Choroid plexus epithelial cell (primary cell): ENCODE data around the gene LLCFC1.

Source experiments
- DNase-seq: peaks from one replicate; pipeline ENCODE4 v3.0.0-alpha.2; 2010; ENCODE audit warnings: low read depth
- H3K4me3 ChIP-seq: 2 replicates; pipeline ENCODE4 v1.5.1; 2011; ENCODE audit warnings: low read depth, mild to moderate bottlenecking, control low read depth, low read length, moderate library complexity
- CTCF ChIP-seq: conservative IDR thresholded peaks from 2 replicates; pipeline ENCODE4 v1.5.1; 2011; ENCODE audit warnings: low read depth, mild to moderate bottlenecking, control low read depth, inconsistent platforms, low read length, moderate library complexity

The LLCFC1 gene

GRCh38 chr7:142917447-142917846 is 21.8 kb upstream of the LLCFC1 start:
- no peak for TF ChIP-seq CTCF
- H3K4me3 ChIP-seq = no peak overlapping the region
- no peak for DNase-seq

- no peak for TF ChIP-seq CTCF
- DNase-seq = no peak
- H3K4me3 ChIP-seq = no peak overlapping the region
Observed at GRCh38 chr7:142918901-142919300, 20.4 kb upstream of the LLCFC1 start.

GRCh38 chr7:142919656-142920055 is 19.6 kb upstream of the LLCFC1 start:
- TF ChIP-seq CTCF = no peak
- H3K4me3 ChIP-seq = no peak overlapping the region
- DNase-seq = no peak

DNA sequence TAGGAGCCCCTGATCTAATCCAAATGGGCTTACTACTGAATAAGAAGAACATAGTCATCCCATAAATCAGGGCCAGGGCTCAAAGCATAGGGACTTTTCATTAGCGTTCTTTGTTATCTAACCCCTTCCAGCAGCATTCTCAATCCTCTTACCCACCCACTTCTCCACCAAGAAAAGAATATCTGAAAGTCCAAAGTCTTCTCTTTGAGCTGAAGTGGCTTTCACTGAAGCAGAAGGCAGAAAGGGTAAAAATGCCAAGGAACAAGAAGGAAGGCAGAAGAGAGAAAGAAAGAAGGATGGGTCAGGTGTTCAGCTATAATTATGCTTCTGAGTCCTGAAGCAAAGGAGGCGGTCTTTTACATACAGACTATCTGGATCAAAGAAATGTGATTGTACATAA is 15.9 kb upstream of the LLCFC1 start:
- TF ChIP-seq CTCF = no peak
- H3K4me3 ChIP-seq = no peak overlapping the region
- no peak for DNase-seq

DNA sequence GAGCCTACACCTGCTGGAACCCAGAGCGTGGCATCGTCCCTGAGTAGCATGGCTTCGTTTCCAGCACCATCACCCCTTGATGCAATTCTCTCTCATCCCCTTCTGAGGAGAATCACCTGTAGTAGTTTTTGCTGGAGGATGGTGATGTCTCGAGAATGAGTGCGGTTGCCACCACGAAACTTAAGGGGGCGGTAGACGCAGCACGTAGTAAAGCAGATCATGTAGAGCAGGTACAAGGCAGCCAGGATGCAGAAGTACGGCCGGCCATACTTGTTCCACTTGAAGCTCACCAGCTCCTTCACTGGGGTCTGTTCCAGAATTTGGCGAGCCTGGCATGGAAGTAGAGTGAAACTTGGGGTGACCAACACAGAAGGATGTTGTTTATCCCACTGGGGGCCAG is 13.9 kb upstream of the LLCFC1 start:
- no peak for TF ChIP-seq CTCF
- no peak for DNase-seq
- H3K4me3 ChIP-seq = no peak overlapping the region

GRCh38 chr7:142927085-142927745 is 12.1 kb upstream of the LLCFC1 start:
- TF ChIP-seq CTCF = no peak
- DNase-seq = no peak
- H3K4me3 ChIP-seq = no peak overlapping the region

- no peak for DNase-seq
- no peak overlapping the region for H3K4me3 ChIP-seq
- TF ChIP-seq CTCF = no peak
Observed at GRCh38 chr7:142927949-142928348, 11.3 kb upstream of the LLCFC1 start.
